Panc1 (cell line): ENCODE data around the gene GPATCH3.

Source experiments
- POLR2AphosphoS5 ChIP-seq: IDR thresholded peaks from 2 replicates; pipeline ENCODE4 v1.6.1; 2012; ENCODE audit warnings: mild to moderate bottlenecking, low read depth, low read length, moderate library complexity
- SIN3A ChIP-seq: IDR thresholded peaks from 2 replicates; pipeline ENCODE4 v1.6.1; 2012; ENCODE audit warnings: low read depth, mild to moderate bottlenecking, low read length, moderate library complexity, borderline replicate concordance; ENCODE audit not compliant: insufficient read depth
- TCF7L2 ChIP-seq: IDR thresholded peaks from 2 replicates; pipeline ENCODE4 v1.6.1; 2011; ENCODE audit warnings: mild to moderate bottlenecking, low read depth, low read length, inconsistent platforms
- TF ChIP-seq, protein P1 (sequence below): fragments of 450-650 bp; IDR thresholded peaks from 2 replicates; pipeline ENCODE4 v1.5.1; 2017; ENCODE audit warnings: mild to moderate bottlenecking
- TF ChIP-seq, protein P2 (sequence below), 2 experiments: IDR thresholded peaks; 2 replicates each; pipeline ENCODE4 v1.6.1; 2011 to 2012; ENCODE audit warnings: low read depth in 2 of 2, control low read depth in 1 of 2, low read length in 1 of 2, mild to moderate bottlenecking in 1 of 2, moderate library complexity in 1 of 2; ENCODE audit not compliant: insufficient read depth in 1 of 2

DNA sequence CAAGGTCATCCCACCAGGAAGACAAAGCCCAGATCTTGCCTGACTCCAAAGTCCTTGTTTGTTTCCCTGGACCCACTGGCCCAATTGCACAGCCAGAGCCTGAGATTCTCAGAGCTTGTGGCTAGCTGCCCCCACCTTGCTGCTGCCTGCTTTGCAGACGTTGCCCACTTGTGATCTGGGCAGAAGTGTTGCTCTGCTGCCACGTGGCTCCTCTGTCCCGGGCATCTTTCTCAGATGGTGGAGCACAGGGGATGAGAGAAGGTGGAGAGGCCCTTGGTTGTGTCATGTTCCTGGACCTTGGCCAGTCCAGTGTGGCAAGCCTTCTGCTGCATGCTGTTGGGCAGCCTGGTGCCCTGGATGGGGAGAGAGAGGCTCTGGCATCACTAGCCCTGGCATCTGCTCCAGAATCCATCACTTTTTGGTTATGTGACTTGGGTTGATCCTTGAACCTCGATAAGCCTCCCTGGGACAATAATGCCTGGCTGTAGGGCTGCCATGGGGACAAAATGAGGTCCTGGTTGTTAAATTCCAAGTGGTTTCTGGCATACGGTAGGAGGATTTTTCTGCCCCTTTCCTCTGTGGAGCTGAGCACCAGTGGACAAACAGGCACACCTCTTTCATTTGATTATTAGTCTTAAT, 15.1 kb upstream of the GPATCH3 start:
- TF ChIP-seq, protein P1, sequence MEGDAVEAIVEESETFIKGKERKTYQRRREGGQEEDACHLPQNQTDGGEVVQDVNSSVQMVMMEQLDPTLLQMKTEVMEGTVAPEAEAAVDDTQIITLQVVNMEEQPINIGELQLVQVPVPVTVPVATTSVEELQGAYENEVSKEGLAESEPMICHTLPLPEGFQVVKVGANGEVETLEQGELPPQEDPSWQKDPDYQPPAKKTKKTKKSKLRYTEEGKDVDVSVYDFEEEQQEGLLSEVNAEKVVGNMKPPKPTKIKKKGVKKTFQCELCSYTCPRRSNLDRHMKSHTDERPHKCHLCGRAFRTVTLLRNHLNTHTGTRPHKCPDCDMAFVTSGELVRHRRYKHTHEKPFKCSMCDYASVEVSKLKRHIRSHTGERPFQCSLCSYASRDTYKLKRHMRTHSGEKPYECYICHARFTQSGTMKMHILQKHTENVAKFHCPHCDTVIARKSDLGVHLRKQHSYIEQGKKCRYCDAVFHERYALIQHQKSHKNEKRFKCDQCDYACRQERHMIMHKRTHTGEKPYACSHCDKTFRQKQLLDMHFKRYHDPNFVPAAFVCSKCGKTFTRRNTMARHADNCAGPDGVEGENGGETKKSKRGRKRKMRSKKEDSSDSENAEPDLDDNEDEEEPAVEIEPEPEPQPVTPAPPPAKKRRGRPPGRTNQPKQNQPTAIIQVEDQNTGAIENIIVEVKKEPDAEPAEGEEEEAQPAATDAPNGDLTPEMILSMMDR, result no peak
- no peak for TF ChIP-seq POLR2AphosphoS5
- TF ChIP-seq SIN3A, result no peak
- TF ChIP-seq, protein P2, sequence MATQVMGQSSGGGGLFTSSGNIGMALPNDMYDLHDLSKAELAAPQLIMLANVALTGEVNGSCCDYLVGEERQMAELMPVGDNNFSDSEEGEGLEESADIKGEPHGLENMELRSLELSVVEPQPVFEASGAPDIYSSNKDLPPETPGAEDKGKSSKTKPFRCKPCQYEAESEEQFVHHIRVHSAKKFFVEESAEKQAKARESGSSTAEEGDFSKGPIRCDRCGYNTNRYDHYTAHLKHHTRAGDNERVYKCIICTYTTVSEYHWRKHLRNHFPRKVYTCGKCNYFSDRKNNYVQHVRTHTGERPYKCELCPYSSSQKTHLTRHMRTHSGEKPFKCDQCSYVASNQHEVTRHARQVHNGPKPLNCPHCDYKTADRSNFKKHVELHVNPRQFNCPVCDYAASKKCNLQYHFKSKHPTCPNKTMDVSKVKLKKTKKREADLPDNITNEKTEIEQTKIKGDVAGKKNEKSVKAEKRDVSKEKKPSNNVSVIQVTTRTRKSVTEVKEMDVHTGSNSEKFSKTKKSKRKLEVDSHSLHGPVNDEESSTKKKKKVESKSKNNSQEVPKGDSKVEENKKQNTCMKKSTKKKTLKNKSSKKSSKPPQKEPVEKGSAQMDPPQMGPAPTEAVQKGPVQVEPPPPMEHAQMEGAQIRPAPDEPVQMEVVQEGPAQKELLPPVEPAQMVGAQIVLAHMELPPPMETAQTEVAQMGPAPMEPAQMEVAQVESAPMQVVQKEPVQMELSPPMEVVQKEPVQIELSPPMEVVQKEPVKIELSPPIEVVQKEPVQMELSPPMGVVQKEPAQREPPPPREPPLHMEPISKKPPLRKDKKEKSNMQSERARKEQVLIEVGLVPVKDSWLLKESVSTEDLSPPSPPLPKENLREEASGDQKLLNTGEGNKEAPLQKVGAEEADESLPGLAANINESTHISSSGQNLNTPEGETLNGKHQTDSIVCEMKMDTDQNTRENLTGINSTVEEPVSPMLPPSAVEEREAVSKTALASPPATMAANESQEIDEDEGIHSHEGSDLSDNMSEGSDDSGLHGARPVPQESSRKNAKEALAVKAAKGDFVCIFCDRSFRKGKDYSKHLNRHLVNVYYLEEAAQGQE (IDR thresholded peaks at IDR 0.05; ENCODE audit: insufficient read depth in 1 of 2, low read depth in 2 of 2, low read length in 1 of 2), result no peak
- TF ChIP-seq TCF7L2, result no peak
